Caco-2 (cell line): ENCODE measurements around the gene HDC. TPM values are rescaled to one million over a fixed set of nuclear protein-coding genes. Genes with fewer than 3 reads are reported as not detected.

Source experiments
- BruUV-seq: library from RNA; stranded (reverse); fragments of 400-500 nt; replicated peaks from 2 replicates; lab custom pipeline; 2021; lab: Mats Ljungman, UMichigan
- CTCF ChIA-PET: fragments of 300-600 bp; sonication (Branson Sonifier 250); formaldehyde crosslinking; loops from one replicate; lab custom pipeline; 2022; ENCODE audit warnings: antibody characterized with exemption; lab: Charles Lee
- POLR2A ChIA-PET: fragments of 300-600 bp; sonication (Branson Sonifier 250); formaldehyde crosslinking; loops from one replicate; lab custom pipeline; 2022; ENCODE audit warnings: antibody characterized with exemption; lab: Charles Lee
- DNase-seq, 2 experiments: peaks; one replicate each; pipeline versions ENCODE4 v3.0.0 to v3.0.0-alpha.2; 2020 to 2022
- H3K27me3 ChIP-seq: replicated peaks from 2 replicates; pipeline ENCODE4 v1.6.0; 2011; ENCODE audit warnings: low read length; ENCODE audit not compliant: control insufficient read depth, insufficient read depth
- H3K36me3 ChIP-seq: 2 replicates; pipeline ENCODE4 v1.5.1; 2011; ENCODE audit warnings: low read length; ENCODE audit not compliant: control insufficient read depth, insufficient read depth
- H3K4me1 ChIP-seq: fragments of 250-450 bp; sonication (Bioruptor Pico); 2 replicates; pipeline ENCODE4 v1.5.1; 2020; ENCODE audit warnings: mild to moderate bottlenecking
- H3K4me3 ChIP-seq: 2 replicates; pipeline ENCODE4 v1.5.1; 2011; ENCODE audit warnings: low read depth, mild to moderate bottlenecking, control low read depth, low read length
- H3K9me3 ChIP-seq: fragments of 250-450 bp; sonication (Bioruptor Pico); 2 replicates; pipeline ENCODE4 v1.5.1; 2020; ENCODE audit warnings: mild to moderate bottlenecking, moderate library complexity
- H3K27ac Mint-ChIP-seq: one replicate; pipeline ENCODE4 v1.8.0; 2022; ENCODE audit warnings: mixed read lengths; ENCODE audit not compliant: unreplicated experiment
- H3K27me3 Mint-ChIP-seq: one replicate; pipeline ENCODE4 v1.8.0; 2022; ENCODE audit warnings: mixed read lengths; ENCODE audit not compliant: insufficient read depth, unreplicated experiment
- H3K36me3 Mint-ChIP-seq: one replicate; pipeline ENCODE4 v1.8.0; 2022; ENCODE audit warnings: mild to moderate bottlenecking, mixed read lengths; ENCODE audit not compliant: insufficient read depth, unreplicated experiment
- H3K4me1 Mint-ChIP-seq: one replicate; pipeline ENCODE4 v1.8.0; 2022; ENCODE audit warnings: low read depth, mixed read lengths; ENCODE audit not compliant: unreplicated experiment
- H3K4me3 Mint-ChIP-seq: one replicate; pipeline ENCODE4 v1.8.0; 2022; ENCODE audit warnings: mild to moderate bottlenecking, moderate library complexity, mixed read lengths; ENCODE audit not compliant: unreplicated experiment
- H3K9me3 Mint-ChIP-seq: one replicate; pipeline ENCODE4 v1.8.0; 2022; ENCODE audit warnings: mixed read lengths; ENCODE audit not compliant: unreplicated experiment
- CTCF ChIP-seq, 2 experiments: fragments of 200-600 bp in 1 of 2; IDR thresholded peaks; 1 replicate in 1 of 2; 2 replicates in 1 of 2; pipeline versions ENCODE4 v1.5.1 to v1.8.0; 2011 to 2022; ENCODE audit warnings: antibody characterized with exemption in 1 of 2, control low read depth in 1 of 2, inconsistent platforms in 1 of 2, low read depth in 1 of 2, low read length in 1 of 2, mild to moderate bottlenecking in 1 of 2, moderate library complexity in 1 of 2; ENCODE audit not compliant: insufficient read depth in 1 of 2, severe bottlenecking in 1 of 2, unreplicated experiment in 1 of 2
- intact Hi-C: fragments of 100-400 bp; cut with micrococcal nuclease; formaldehyde crosslinking; loops from one replicate; pipeline ENCODE4 v1.10.0; 2022; ENCODE audit not compliant: unreplicated experiment
- total RNA-seq: library from RNA; stranded (reverse); gene quantifications from 2 replicates; pipeline ENCODE4 v1.2.3, GENCODE V29; 2022

HDC gene
- total RNA-seq, 1 experiment from 2014 or later: not detected

- ChIA-PET CTCF (interaction anchor here (0.5 to 1.2 kb wide), 5 partner anchors 20 to 147 kb away, joined by 3 to 4 read pairs (median 4); partner anchors contain the start of gene SLC27A2), POLR2A (interaction anchor here (1.3 kb wide), 1 partner anchor 74 kb away, joined by 9 read pairs; no protein-coding TSS in a partner anchor)
- Histone ChIP-seq H3K4me3 (no peak overlapping the region), H3K4me1 (peaks cover 13% of the 10 kb centered on the region), H3K36me3 (no peaks in the 10 kb centered on the region), H3K27me3 (no peaks in the 10 kb centered on the region), H3K9me3 (no peaks in the 10 kb centered on the region)
- H3K27me3 Mint-ChIP-seq: no peaks in the 10 kb centered on the region
- H3K4me3 Mint-ChIP-seq: no peak overlapping the region
- H3K9me3 Mint-ChIP-seq: no peaks in the 10 kb centered on the region
- intact Hi-C loops: no loop called here
- no TSS peak for BruUV-seq
- H3K36me3 Mint-ChIP-seq: no peaks in the 10 kb centered on the region
- TF ChIP-seq CTCF (IDR thresholded peaks at IDR 0.05; ENCODE audit: insufficient read depth in 1 of 2, low read depth in 1 of 2, low read length in 1 of 2, severe bottlenecking in 1 of 2, unreplicated experiment in 1 of 2): no peak
- peaks cover 18% of the 10 kb centered on the region for H3K4me1 Mint-ChIP-seq
- peak; percentile 48 for DNase-seq
- H3K27ac Mint-ChIP-seq: peak overlapping the region; percentile 34
Observed at GRCh38 chr15:50260969-50261496, 4.5 kb downstream of the HDC start.

- no peaks in the 10 kb centered on the region for H3K9me3 ChIP-seq
- DNase-seq: no peak
- intact Hi-C loops: no loop called here
- no TSS peak for BruUV-seq
- no peak for TF ChIP-seq CTCF (IDR thresholded peaks at IDR 0.05; ENCODE audit: insufficient read depth in 1 of 2, low read depth in 1 of 2, low read length in 1 of 2, severe bottlenecking in 1 of 2, unreplicated experiment in 1 of 2)
- Mint-ChIP-seq H3K27me3 (no peaks in the 10 kb centered on the region), H3K4me1 (peaks cover 18% of the 10 kb centered on the region), H3K27ac (no peak overlapping the region), H3K4me3 (no peak overlapping the region), H3K36me3 (no peaks in the 10 kb centered on the region), H3K9me3 (no peaks in the 10 kb centered on the region)
- H3K4me3 ChIP-seq: no peak overlapping the region
- H3K36me3 ChIP-seq: no peaks in the 10 kb centered on the region
- H3K4me1 ChIP-seq: peaks cover 13% of the 10 kb centered on the region
- CTCF ChIA-PET: no interaction called here
- POLR2A ChIA-PET: no interaction called here
- no peaks in the 10 kb centered on the region for H3K27me3 ChIP-seq
Observed at GRCh38 chr15:50259276-50259675, 6.2 kb downstream of the HDC start.

- H3K9me3 Mint-ChIP-seq: no peaks in the 10 kb centered on the region
- Histone ChIP-seq H3K9me3 (no peaks in the 10 kb centered on the region), H3K27me3 (no peaks in the 10 kb centered on the region), H3K36me3 (no peaks in the 10 kb centered on the region), H3K4me1 (peaks cover 13% of the 10 kb centered on the region), H3K4me3 (no peak overlapping the region)
- no peak for DNase-seq
- ChIA-PET POLR2A (no interaction called here), CTCF (interaction anchor here (0.6 kb wide), 1 partner anchor 107 kb away, joined by 5 read pairs; no protein-coding TSS in a partner anchor)
- no peak for TF ChIP-seq CTCF (IDR thresholded peaks at IDR 0.05; ENCODE audit: insufficient read depth in 1 of 2, low read depth in 1 of 2, low read length in 1 of 2, severe bottlenecking in 1 of 2, unreplicated experiment in 1 of 2)
- BruUV-seq: no TSS peak
- peaks cover 18% of the 10 kb centered on the region for H3K4me1 Mint-ChIP-seq
- H3K27me3 Mint-ChIP-seq: no peaks in the 10 kb centered on the region
- intact Hi-C loops: no loop called here
- H3K36me3 Mint-ChIP-seq: no peaks in the 10 kb centered on the region
- H3K4me3 Mint-ChIP-seq: no peak overlapping the region
- H3K27ac Mint-ChIP-seq: no peak overlapping the region
Observed at GRCh38 chr15:50257924-50258323, 7.6 kb downstream of the HDC start.
